CD4-positive, CD25-positive, alpha-beta regulatory T cell (primary cell): ENCODE measurements around the gene DOCK11. TPM values are rescaled to one million over a fixed set of nuclear protein-coding genes. Genes with fewer than 3 reads are reported as not detected.
"Not testable (repeated sequence)": the region's sequence is repeated elsewhere in the genome, so short reads cannot be mapped to it uniquely, and the experiment has no call there.

ENCODE experiments used
- ATAC-seq, 2 donors: fragments of 150-1000 bp; cut with Tn5 transposase; one replicate each; pipeline ENCODE4 v1.10.0; 2021; ENCODE audit warnings: low read depth in 2 of 2, moderate number of reproducible peaks in 2 of 2, moderate library complexity in 1 of 2
- DNase-seq, 3 donors: peaks; one replicate each; pipeline versions ENCODE4 v3.0.0 to v3.0.0-alpha.2; 2012 to 2022; ENCODE audit warnings: mixed read lengths in 1 of 3
- H3K27ac ChIP-seq: one replicate; pipeline ENCODE4 v1.7.0; 2013; ENCODE audit warnings: mild to moderate bottlenecking, low read length; ENCODE audit not compliant: insufficient read depth, poor library complexity, severe bottlenecking
- H3K27me3 ChIP-seq: one replicate; pipeline ENCODE4 v1.7.0; 2013; ENCODE audit warnings: low read length; ENCODE audit not compliant: control insufficient read depth, insufficient read depth
- H3K36me3 ChIP-seq: one replicate; pipeline ENCODE4 v1.7.0; 2013; ENCODE audit warnings: mild to moderate bottlenecking, low read length, moderate library complexity; ENCODE audit not compliant: control insufficient read depth, insufficient read depth
- H3K4me1 ChIP-seq: 2 replicates; pipeline ENCODE4 v1.7.0; 2013; ENCODE audit warnings: mild to moderate bottlenecking, low read length; ENCODE audit not compliant: insufficient read depth, control insufficient read depth, poor library complexity, severe bottlenecking
- H3K4me3 ChIP-seq: one replicate; pipeline ENCODE4 v1.7.0; 2013; ENCODE audit warnings: low read depth, mild to moderate bottlenecking, low read length, moderate library complexity
- H3K9me3 ChIP-seq, 2 experiments: 1 replicate in 1 of 2; 2 replicates in 1 of 2; pipeline ENCODE4 v1.7.0; 2013; ENCODE audit warnings: low read length in 2 of 2, mild to moderate bottlenecking in 1 of 2, moderate library complexity in 1 of 2; ENCODE audit not compliant: control insufficient read depth in 2 of 2
- H3K27ac Mint-ChIP-seq, 3 donors: one replicate each; pipeline ENCODE4 v1.8.0; 2020 to 2022; ENCODE audit warnings: mild to moderate bottlenecking in 3 of 3, mixed read lengths in 3 of 3, moderate library complexity in 2 of 3
- H3K27me3 Mint-ChIP-seq: one replicate; pipeline ENCODE4 v1.8.0; 2022; ENCODE audit warnings: mild to moderate bottlenecking, mixed read lengths
- H3K36me3 Mint-ChIP-seq: one replicate; pipeline ENCODE4 v1.8.0; 2020; ENCODE audit warnings: mixed read lengths
- H3K4me1 Mint-ChIP-seq, 4 donors: one replicate each; pipeline ENCODE4 v1.8.0; 2020 to 2022; ENCODE audit warnings: mixed read lengths in 4 of 4, mild to moderate bottlenecking in 1 of 4
- H3K4me3 Mint-ChIP-seq, 4 donors: one replicate each; pipeline ENCODE4 v1.8.0; 2020 to 2022; ENCODE audit warnings: mild to moderate bottlenecking in 4 of 4, mixed read lengths in 4 of 4, moderate library complexity in 3 of 4
- H3K9me3 Mint-ChIP-seq, 7 donors: one replicate each; pipeline ENCODE4 v1.8.0; 2020 to 2022; ENCODE audit warnings: mixed read lengths in 7 of 7, mild to moderate bottlenecking in 3 of 7, moderate library complexity in 2 of 7
- polyA plus RNA-seq, 4 donors: library from polyadenylated mRNA; unstranded; fragments of 300-500 nt; fragmentation: Illumina TruSeq; gene quantifications; one replicate each; pipeline ENCODE4 v1.2.3, GENCODE V29; 2021
- total RNA-seq: library from RNA; stranded (reverse); gene quantifications from one replicate; pipeline ENCODE4 v1.2.3, GENCODE V29; 2022

Gene DOCK11
- total RNA-seq, result 126 TPM
- polyA plus RNA-seq, result 10 to 100 TPM; 26.5 to 36.4 (median 31.8) TPM

- peak within 1 kb of the TSS; percentile 92 for H3K4me3 ChIP-seq
- peaks cover 33% of the 10 kb centered on the region for H3K4me1 ChIP-seq
- no peaks in the 10 kb centered on the region for H3K9me3 ChIP-seq
- H3K27ac Mint-ChIP-seq, result peak within 1 kb of the TSS; percentile 98
- H3K36me3 Mint-ChIP-seq, result no peaks in the 10 kb centered on the region
- peaks cover 6% of the 10 kb centered on the region for H3K27me3 Mint-ChIP-seq
- H3K27ac ChIP-seq, result peak within 1 kb of the TSS; percentile 88
- DNase-seq (peak; percentile 76 to 94 (median 82)), ATAC-seq (peak; percentile 75 to 80)
- H3K4me3 Mint-ChIP-seq, result peak within 1 kb of the TSS; percentile 96 to 100 (median 98)
- no peaks in the 10 kb centered on the region for H3K27me3 ChIP-seq
- peaks cover 5 to 33% (median 14%) of the 10 kb centered on the region in 4 donors for H3K4me1 Mint-ChIP-seq
- peaks cover 8% of the 10 kb centered on the region for H3K36me3 ChIP-seq
- H3K9me3 Mint-ChIP-seq, result peaks cover 0 to 2% (median 0%) of the 10 kb centered on the region in 7 donors
Measured at GRCh38 chrX:118495061-118495921, at the start of gene DOCK11. Gene DOCK11 (plus strand): TSS chrX:118495815. CDS start chrX:118495972, 157 bp downstream.

- Mint-ChIP-seq H3K27me3 (no peaks in the 10 kb centered on the region), H3K4me1 (no peaks in the 10 kb centered on the region), H3K27ac (no peak overlapping the region), H3K36me3 (peaks cover 8% of the 10 kb centered on the region), H3K9me3 (no peaks in the 10 kb centered on the region), H3K4me3 (no peak overlapping the region)
- Histone ChIP-seq H3K4me1 (no peaks in the 10 kb centered on the region), H3K36me3 (peaks cover 31% of the 10 kb centered on the region), H3K27ac (no peak overlapping the region), H3K4me3 (no peak overlapping the region), H3K9me3 (no peaks in the 10 kb centered on the region), H3K27me3 (no peaks in the 10 kb centered on the region)
- DNase-seq, result no peak
- no peak for ATAC-seq
Measured at GRCh38 chrX:118448273-118448783, 47.3 kb upstream of the DOCK11 start.

GRCh38 chrX:118455013-118455412, 40.6 kb upstream of the DOCK11 start:
- Histone ChIP-seq H3K36me3 (peaks cover 6% of the 10 kb centered on the region), H3K4me1 (no peaks in the 10 kb centered on the region), H3K9me3 (no peaks in the 10 kb centered on the region), H3K4me3 (no peak overlapping the region), H3K27ac (no peak overlapping the region), H3K27me3 (no peaks in the 10 kb centered on the region)
- H3K27ac Mint-ChIP-seq, result no peak overlapping the region
- H3K36me3 Mint-ChIP-seq, result peaks cover 3% of the 10 kb centered on the region
- peaks cover 0 to 5% (median 2%) of the 10 kb centered on the region in 4 donors for H3K4me1 Mint-ChIP-seq
- DNase-seq (no peak), ATAC-seq (no peak)
- H3K9me3 Mint-ChIP-seq, result no peaks in the 10 kb centered on the region
- no peaks in the 10 kb centered on the region for H3K27me3 Mint-ChIP-seq
- H3K4me3 Mint-ChIP-seq, result no peak overlapping the region

GRCh38 chrX:118459494-118459893, 36.1 kb upstream of the DOCK11 start:
- H3K36me3 Mint-ChIP-seq, result no peaks in the 10 kb centered on the region
- peak in 1 of 2 donors; percentile 52 for ATAC-seq
- H3K4me1 Mint-ChIP-seq, result peaks cover 0 to 5% (median 2%) of the 10 kb centered on the region in 4 donors
- H3K9me3 ChIP-seq, result no peaks in the 10 kb centered on the region
- H3K27me3 ChIP-seq, result no peaks in the 10 kb centered on the region
- no peak overlapping the region for H3K27ac ChIP-seq
- H3K36me3 ChIP-seq, result no peaks in the 10 kb centered on the region
- H3K4me3 Mint-ChIP-seq, result no peak overlapping the region
- H3K4me1 ChIP-seq, result no peaks in the 10 kb centered on the region
- no peaks in the 10 kb centered on the region for H3K9me3 Mint-ChIP-seq
- H3K27me3 Mint-ChIP-seq, result no peaks in the 10 kb centered on the region
- no peak overlapping the region for H3K4me3 ChIP-seq
- peak in 2 of 3 donors; percentile 39 to 50 for DNase-seq
- peak overlapping the region in 1 of 3 donors; percentile 77 for H3K27ac Mint-ChIP-seq

GRCh38 chrX:118464501-118464900, 31.1 kb upstream of the DOCK11 start:
- DNase-seq (no peak), ATAC-seq (no peak)
- Mint-ChIP-seq H3K9me3 (no peaks in the 10 kb centered on the region), H3K27me3 (no peaks in the 10 kb centered on the region), H3K4me3 (no peak overlapping the region), H3K36me3 (no peaks in the 10 kb centered on the region), H3K4me1 (peaks cover 0 to 3% (median under 1%) of the 10 kb centered on the region in 4 donors), H3K27ac (no peak overlapping the region)
- Histone ChIP-seq H3K9me3 (no peaks in the 10 kb centered on the region), H3K27me3 (no peaks in the 10 kb centered on the region), H3K4me3 (no peak overlapping the region), H3K27ac (no peak overlapping the region), H3K4me1 (no peaks in the 10 kb centered on the region), H3K36me3 (no peaks in the 10 kb centered on the region)

- H3K4me3 ChIP-seq, result no peak overlapping the region
- H3K4me1 ChIP-seq, result no peaks in the 10 kb centered on the region
- ATAC-seq, result no peak
- H3K27ac Mint-ChIP-seq, result no peak overlapping the region
- no peaks in the 10 kb centered on the region for H3K27me3 ChIP-seq
- H3K27me3 Mint-ChIP-seq, result no peaks in the 10 kb centered on the region
- H3K36me3 Mint-ChIP-seq, result no peaks in the 10 kb centered on the region
- H3K27ac ChIP-seq, result no peak overlapping the region
- H3K36me3 ChIP-seq, result no peaks in the 10 kb centered on the region
- no peaks in the 10 kb centered on the region for H3K4me1 Mint-ChIP-seq
- peaks cover 0 to 3% (median 0%) of the 10 kb centered on the region in 7 donors for H3K9me3 Mint-ChIP-seq
- no peaks in the 10 kb centered on the region for H3K9me3 ChIP-seq
- no peak overlapping the region for H3K4me3 Mint-ChIP-seq
- no peak for DNase-seq
Measured at GRCh38 chrX:118468122-118468521, 27.5 kb upstream of the DOCK11 start.

- not testable (repeated sequence) for H3K36me3 Mint-ChIP-seq, H3K4me3 ChIP-seq, H3K27me3 ChIP-seq, H3K36me3 ChIP-seq, H3K4me1 ChIP-seq, ATAC-seq, H3K27ac Mint-ChIP-seq, H3K4me1 Mint-ChIP-seq, H3K4me3 Mint-ChIP-seq, H3K9me3 ChIP-seq, DNase-seq, H3K27ac ChIP-seq, H3K9me3 Mint-ChIP-seq, H3K27me3 Mint-ChIP-seq
Measured at GRCh38 chrX:118470721-118471347, 24.8 kb upstream of the DOCK11 start.
